ENCODE results near the gene ETV6.

DNA sequence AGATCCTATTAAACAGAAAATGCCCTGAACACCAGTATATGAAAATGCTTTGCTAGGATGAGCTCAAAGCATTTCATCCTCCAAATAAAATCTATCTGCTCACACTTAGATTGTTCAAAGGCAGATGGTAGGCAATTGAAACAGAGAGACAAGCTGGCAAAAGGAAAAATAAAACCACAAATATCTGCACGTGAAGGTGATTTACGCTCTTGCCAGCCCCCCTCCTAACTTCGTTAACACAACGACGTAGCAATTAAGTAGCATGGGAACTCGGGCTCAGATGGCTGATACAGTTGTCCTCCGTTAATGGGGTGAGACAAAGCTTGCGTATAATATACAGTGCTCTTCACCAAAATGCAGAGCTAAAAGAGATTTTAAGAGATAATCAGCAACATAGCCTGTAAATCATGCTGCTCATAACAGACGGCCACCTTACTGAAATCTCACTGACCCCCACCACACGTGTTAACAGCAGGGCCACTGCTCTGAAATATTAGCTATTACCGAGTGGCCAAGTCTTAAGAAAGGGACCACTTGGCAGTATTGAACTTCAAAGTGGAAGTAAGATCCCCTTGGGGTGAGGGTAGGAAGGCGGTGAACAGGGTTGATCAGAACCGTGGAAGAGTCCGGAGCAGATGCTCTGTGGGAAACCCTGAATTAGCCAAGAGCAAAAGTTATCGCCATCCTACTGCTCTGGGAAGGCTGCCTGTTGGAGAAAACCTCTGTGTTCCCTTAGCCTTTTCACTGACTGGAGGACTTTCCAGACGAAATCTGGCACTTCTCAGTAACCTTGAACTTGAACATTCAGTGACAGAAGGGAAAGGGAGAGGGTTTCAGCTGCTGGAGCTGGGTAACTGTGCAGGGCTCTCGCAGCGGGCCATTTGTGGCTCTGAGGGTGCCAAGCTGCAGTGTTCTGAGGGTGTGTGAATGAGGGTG lies 23.1 kb downstream of the ETV6 start:
- TF ChIP-seq CTCF (conservative IDR thresholded peaks at IDR 0.05; ENCODE audit: low read length) = no peak
- TF ChIP-seq EZH2phosphoT487 (IDR thresholded peaks at IDR 0.05; ENCODE audit: borderline replicate concordance, low read depth, low read length) = no peak
